Esophagus (tissue), 2 donors: ENCODE data around the gene CREBBP. TPM values are rescaled to one million over a fixed set of nuclear protein-coding genes. Genes with fewer than 3 reads are reported as not detected.

ENCODE experiments used
- H3K27ac ChIP-seq, 2 donors: one replicate each; pipeline ENCODE4 v1.5.1; 2013; ENCODE audit warnings: low read depth in 2 of 2, mild to moderate bottlenecking in 2 of 2, inconsistent platforms in 1 of 2, low read length in 1 of 2, moderate library complexity in 1 of 2
- H3K27me3 ChIP-seq, 2 donors: one replicate each; pipeline ENCODE4 v1.6.1; 2013; ENCODE audit warnings: low read length in 2 of 2, control low read depth in 1 of 2, mild to moderate bottlenecking in 1 of 2; ENCODE audit not compliant: insufficient read depth in 2 of 2, control insufficient read depth in 1 of 2
- H3K36me3 ChIP-seq, 2 donors: one replicate each; pipeline ENCODE4 v1.6.1; 2013; ENCODE audit warnings: low read length in 1 of 2; ENCODE audit not compliant: control insufficient read depth in 2 of 2, insufficient read depth in 2 of 2
- H3K4me1 ChIP-seq, 2 donors: one replicate each; pipeline ENCODE4 v1.6.1; 2013; ENCODE audit warnings: low read length in 1 of 2; ENCODE audit not compliant: control insufficient read depth in 2 of 2, insufficient read depth in 2 of 2
- H3K4me3 ChIP-seq, 2 donors: one replicate each; pipeline ENCODE4 v1.5.1; 2013; ENCODE audit warnings: low read length in 2 of 2, mild to moderate bottlenecking in 2 of 2, low read depth in 1 of 2, moderate library complexity in 1 of 2
- H3K9me3 ChIP-seq, 2 donors: one replicate each; pipeline ENCODE4 v1.6.1; 2013; ENCODE audit warnings: mild to moderate bottlenecking in 2 of 2, low read depth in 1 of 2, low read length in 1 of 2, moderate library complexity in 1 of 2; ENCODE audit not compliant: control insufficient read depth in 2 of 2, insufficient read depth in 1 of 2
- WGBS, 2 donors: extraction: QIAGEN DNeasy Blood & Tissue Kit; methylation state at CpG; one replicate each; pipeline ENCODE4 v1.1.7; 2013; 5-methylcytosine and 5-hydroxymethylcytosine counted together
- polyA plus RNA-seq, 2 donors: library from polyadenylated mRNA; stranded (reverse); fragments of 200-250 nt; gene quantifications; one replicate each; pipeline ENCODE4 v1.2.3, GENCODE V29; 2013
- donor health status: healthy with polysubstance abuse.
- donor health status: Bipolar disorder and iron deficiency.

CREBBP gene
- polyA plus RNA-seq, 2 donors = 8.4 to 20.2 TPM

DNA sequence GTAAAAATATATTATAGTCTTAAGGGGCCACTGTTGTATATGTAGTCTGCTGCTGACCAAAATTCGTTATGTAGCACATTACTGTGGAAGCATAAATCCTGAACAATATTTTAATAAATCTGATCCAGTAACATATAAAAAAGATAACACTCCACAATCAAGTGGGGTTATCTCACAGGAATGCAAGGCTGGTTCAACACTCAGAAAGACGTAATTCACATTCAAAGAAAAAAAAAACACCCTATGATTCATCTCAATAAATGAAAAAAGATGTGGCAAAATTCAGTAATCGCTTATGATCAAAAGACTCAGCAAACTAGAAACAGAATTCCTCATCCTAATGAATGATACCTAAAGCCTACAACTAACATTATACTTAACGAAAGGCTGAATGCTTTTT lies 47.8 kb downstream of the CREBBP start:
- WGBS, 2 donors = 95% methylated on average over 4 of the region's 4 CpGs

DNA sequence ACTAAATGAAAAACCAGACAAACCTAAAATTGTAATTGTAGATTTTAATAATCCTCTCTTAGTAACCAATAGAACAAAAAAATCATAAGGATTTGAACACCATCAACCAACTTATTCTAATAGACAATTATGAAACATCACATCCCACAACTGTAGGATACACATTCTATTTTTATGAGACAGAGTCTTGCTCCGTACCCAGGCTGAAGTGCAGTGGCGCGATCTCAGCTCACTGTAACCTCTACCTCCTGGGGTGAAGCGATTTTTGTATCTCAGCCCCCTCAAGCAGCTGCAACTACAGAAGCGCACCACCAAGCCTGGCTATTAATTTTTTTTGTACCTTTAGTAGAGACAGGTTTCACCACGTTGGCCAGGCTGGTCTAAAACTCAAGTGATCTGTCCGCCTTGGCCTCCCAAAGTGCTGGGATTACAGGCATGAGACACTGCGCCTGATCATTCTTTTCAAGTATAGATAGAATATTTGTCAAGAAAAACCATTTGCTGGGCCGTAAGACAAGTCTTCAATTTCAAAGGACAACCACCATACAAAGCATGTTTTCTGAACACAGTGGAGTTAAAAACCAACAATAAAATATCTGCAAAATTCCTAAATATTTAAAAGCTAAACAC lies 49.8 kb downstream of the CREBBP start:
- H3K4me1 ChIP-seq = peaks cover 0 to 1% of the 10 kb centered on the region in 2 donors
- WGBS, 2 donors = 94 to 95% methylated on average over 9 of the region's 9 CpGs
- H3K36me3 ChIP-seq = peaks cover 0 to 2% of the 10 kb centered on the region in 2 donors
- no peaks in the 10 kb centered on the region for H3K9me3 ChIP-seq
- H3K4me3 ChIP-seq = no peak overlapping the region
- no peak overlapping the region for H3K27ac ChIP-seq
- no peaks in the 10 kb centered on the region for H3K27me3 ChIP-seq

More for the DNA sequence above, 47.8 kb downstream of the CREBBP start:
- Histone ChIP-seq H3K4me3 (no peak overlapping the region), H3K9me3 (no peaks in the 10 kb centered on the region), H3K27ac (no peak overlapping the region), H3K4me1 (peaks cover 0 to under 1% of the 10 kb centered on the region in 2 donors), H3K27me3 (no peaks in the 10 kb centered on the region), H3K36me3 (peaks cover 0 to 2% of the 10 kb centered on the region in 2 donors)

DNA sequence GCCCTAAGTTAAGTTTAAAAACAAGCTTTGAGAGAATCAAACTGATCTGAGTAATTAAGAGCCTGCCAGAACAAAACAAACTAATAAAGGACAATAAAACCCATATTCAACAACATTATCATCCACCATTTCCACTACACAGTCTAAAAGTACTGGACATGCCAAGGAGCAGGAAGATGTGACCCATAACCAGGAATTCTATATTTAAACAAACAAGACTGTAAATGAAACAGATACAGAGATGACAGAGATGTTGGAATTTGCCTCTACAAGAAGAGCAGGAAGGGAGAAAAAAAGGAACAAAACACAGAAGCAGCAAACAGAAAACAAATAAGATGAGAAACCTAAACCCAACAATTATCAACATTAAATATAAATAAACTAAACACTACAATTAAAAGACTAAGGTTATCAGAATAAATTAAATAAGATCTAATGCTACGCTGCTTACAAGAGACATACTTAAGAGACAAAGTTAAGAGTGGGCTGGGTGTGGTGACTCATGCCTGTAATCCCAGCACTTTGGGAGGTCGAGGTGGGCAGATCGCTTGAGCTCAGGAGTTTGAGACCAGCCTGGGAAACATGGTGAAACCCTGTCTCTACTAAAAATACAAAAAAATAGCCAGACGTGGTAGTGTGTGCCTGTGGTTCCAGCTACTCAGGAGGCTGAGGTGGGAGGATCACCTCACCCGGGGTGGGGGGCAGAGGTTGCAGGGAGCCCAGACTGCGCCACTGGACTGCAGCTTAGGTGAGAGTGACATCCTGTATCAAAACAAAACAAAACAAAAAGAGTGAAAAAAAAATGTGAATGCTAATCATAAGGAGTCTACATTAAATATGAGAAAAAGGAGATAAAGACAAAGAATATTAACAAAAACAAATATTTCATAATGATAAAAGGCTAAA lies 50.6 kb downstream of the CREBBP start:
- Histone ChIP-seq H3K27ac (no peak overlapping the region), H3K27me3 (no peaks in the 10 kb centered on the region), H3K9me3 (no peaks in the 10 kb centered on the region), H3K4me1 (peaks cover 0 to 1% of the 10 kb centered on the region in 2 donors), H3K4me3 (no peak overlapping the region), H3K36me3 (peaks cover 0 to 2% of the 10 kb centered on the region in 2 donors)
- 86% methylated on average over 6 of the region's 6 CpGs for WGBS, 2 donors

DNA sequence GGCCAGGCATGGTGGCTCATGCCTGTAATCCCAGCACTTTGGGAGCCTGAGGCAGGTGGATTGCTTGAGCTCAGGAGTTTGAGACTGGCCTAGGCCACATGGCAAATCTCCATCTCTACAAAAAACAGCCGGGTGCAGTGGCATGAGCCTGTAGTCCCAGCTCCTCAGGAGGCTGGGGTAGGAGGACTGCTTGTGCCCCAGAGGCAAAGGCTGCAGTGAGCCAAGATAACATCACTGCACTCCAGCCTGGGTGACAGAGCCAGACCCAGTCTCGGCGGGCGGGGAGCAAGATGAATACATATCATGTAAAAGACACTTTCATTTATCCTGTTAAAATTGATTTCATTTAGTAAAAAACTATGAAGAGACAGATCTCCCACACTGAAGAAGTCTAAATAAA lies 54.6 kb downstream of the CREBBP start:
- WGBS, 2 donors = 89 to 91% methylated on average over 4 of the region's 4 CpGs
- Histone ChIP-seq H3K4me3 (no peak overlapping the region), H3K36me3 (no peaks in the 10 kb centered on the region), H3K4me1 (peaks cover 9 to 19% of the 10 kb centered on the region in 2 donors), H3K27me3 (no peaks in the 10 kb centered on the region), H3K27ac (no peak overlapping the region), H3K9me3 (no peaks in the 10 kb centered on the region)

DNA sequence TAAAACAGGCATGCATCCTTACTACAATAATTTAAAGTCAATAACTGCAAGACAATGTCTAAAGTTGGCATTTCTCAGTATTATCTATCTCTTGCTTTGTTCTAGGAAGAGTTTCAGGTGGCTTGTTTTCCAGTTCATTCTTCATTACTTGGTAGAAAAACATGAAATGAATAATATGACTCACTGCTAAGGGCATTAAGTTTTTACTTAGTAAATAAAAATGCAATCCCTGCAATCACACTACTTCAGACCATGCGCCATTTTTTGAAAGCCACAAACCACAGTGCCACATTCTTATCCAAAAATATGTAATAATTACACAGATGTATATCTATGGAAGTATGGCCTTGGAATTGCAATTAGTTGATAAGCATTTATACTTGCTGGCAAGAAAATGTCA lies 55.4 kb downstream of the CREBBP start:
- no peak overlapping the region for H3K27ac ChIP-seq
- peaks cover 11 to 25% of the 10 kb centered on the region in 2 donors for H3K4me1 ChIP-seq
- no peak overlapping the region for H3K4me3 ChIP-seq
- no peaks in the 10 kb centered on the region for H3K27me3 ChIP-seq
- WGBS, 2 donors = 68 to 69% methylated on average over 1 of the region's 1 CpG
- H3K9me3 ChIP-seq = no peaks in the 10 kb centered on the region
- H3K36me3 ChIP-seq = no peaks in the 10 kb centered on the region

DNA sequence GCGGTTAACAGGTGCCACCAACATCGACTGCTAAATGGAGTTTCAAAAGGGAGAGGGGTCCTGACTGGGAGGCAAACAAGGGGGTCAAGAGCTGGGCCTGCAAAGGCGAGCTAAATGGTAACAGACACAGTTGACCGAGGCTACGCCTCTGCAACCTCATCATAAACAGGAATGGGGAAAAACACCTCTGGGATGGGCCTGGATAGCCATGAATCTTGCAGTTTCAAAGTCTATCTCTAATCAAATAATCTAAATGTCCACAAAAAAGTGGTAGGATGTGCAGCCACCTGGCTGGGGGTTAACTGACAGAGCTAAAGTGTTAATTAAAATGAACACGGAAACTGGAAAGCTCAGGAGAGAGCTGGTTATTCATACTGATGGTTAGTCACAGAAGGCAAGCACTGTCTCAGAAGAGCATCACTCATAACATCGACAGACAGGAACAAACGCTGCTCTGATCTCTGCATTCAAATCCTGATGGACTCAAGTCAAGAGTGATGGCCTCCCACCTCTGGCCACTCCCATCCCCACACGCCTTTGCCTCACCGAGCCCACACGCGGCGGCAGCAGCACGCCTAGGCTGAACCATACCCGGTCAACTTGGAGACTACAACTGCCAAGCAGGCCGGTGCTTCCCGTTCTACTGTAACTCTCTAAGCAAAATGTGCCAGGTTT lies 56.3 kb downstream of the CREBBP start:
- H3K9me3 ChIP-seq = no peaks in the 10 kb centered on the region
- H3K36me3 ChIP-seq = no peaks in the 10 kb centered on the region
- no peaks in the 10 kb centered on the region for H3K27me3 ChIP-seq
- H3K27ac ChIP-seq = no peak overlapping the region
- H3K4me3 ChIP-seq = no peak overlapping the region
- peaks cover 12 to 25% of the 10 kb centered on the region in 2 donors for H3K4me1 ChIP-seq
- WGBS, 2 donors = 80 to 82% methylated on average over 17 of the region's 17 CpGs

DNA sequence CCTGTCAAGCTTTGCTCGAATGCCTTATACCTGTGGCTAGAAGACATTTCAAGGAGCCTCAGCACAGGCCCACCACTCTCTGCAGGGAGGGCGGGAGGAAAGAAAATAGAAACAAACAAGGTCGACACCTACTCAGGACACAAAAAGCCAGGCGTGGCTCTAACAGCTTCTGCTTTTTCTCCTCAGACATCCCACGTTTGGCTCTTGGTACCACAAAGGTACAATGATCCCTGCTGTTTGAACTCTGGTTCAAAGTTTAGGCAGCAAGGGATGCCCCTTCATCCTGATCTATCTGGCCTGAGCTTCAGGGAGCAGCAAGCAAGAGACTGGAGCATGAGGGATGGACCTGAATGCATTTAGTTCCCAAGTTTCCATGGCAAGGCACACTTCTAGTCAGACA lies 57.1 kb downstream of the CREBBP start:
- H3K4me3 ChIP-seq = no peak overlapping the region

DNA sequence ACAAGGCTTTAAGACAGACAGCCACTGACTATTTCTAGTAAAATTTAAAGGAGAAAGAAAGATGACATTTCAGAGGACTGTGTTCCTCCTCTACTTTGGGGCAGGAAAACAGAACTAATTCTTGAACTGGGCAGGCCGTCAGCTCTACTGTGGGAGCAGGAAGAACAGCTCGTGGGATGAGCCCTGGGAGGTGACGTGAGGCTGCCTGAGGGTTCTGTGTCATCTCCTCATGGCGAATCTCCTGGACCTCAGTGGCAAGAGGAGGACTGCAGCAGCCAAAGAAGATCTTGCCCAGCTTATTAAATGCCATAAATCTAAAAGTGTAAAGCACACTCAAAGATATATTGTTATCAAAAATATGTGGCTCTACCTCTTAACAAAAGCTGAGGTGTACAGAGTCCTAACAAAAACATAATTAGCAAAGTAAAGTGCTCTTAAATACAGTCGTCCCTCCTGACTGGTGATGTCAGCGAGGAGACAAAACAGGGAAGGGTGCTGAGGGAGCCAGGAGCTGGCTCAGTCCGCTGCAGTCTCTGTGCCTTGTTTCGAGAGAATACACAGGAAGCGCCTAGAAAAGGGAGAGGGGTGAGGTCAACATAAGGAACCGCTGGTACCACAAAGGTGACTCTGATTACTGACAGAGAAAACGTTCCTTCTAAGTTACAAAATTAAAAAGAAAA lies 58.0 kb downstream of the CREBBP start:
- WGBS, 2 donors = 38 to 54% methylated on average over 11 of the region's 11 CpGs
- H3K27ac ChIP-seq = peak overlapping the region in 1 of 2 donors; percentile 43
- H3K27me3 ChIP-seq = no peaks in the 10 kb centered on the region
- peaks cover 13 to 30% of the 10 kb centered on the region in 2 donors for H3K4me1 ChIP-seq
- H3K36me3 ChIP-seq = no peaks in the 10 kb centered on the region
- H3K9me3 ChIP-seq = no peaks in the 10 kb centered on the region
- no peak overlapping the region for H3K4me3 ChIP-seq

More for the DNA sequence above, 57.1 kb downstream of the CREBBP start:
- 58 to 62% methylated on average over 5 of the region's 5 CpGs for WGBS, 2 donors
- H3K9me3 ChIP-seq = no peaks in the 10 kb centered on the region
- H3K27me3 ChIP-seq = no peaks in the 10 kb centered on the region
- H3K4me1 ChIP-seq = peaks cover 13 to 30% of the 10 kb centered on the region in 2 donors
- no peak overlapping the region for H3K27ac ChIP-seq
- H3K36me3 ChIP-seq = no peaks in the 10 kb centered on the region

DNA sequence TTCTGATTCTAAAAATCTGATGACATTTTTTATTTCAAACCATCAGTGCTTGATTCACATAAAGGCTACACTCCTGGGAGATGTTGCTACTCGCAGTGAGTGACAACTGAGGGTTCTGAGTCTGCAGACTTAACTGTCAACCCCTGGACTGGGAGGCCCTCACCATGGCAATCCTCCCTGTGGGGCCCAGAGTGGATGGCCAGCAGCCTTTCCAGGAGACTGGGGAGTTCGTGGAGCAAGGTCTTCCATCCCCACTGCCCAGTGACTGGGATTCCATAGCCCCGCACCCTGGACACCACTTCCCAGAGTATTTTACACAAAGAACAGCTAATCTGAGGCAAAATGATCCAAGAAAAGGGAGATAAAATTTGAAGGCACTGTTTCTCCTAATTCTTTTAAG lies 59.3 kb downstream of the CREBBP start:
- Histone ChIP-seq H3K27me3 (no peaks in the 10 kb centered on the region), H3K9me3 (no peaks in the 10 kb centered on the region), H3K27ac (no peak overlapping the region), H3K4me3 (no peak overlapping the region), H3K4me1 (peaks cover 13 to 33% of the 10 kb centered on the region in 2 donors), H3K36me3 (no peaks in the 10 kb centered on the region)
- 89 to 94% methylated on average over 3 of the region's 3 CpGs for WGBS, 2 donors
